IgD-negative memory B cell (primary cell): ENCODE measurements around the gene PLA2G5. TPM values are rescaled to one million over a fixed set of nuclear protein-coding genes. Genes with fewer than 3 reads are reported as not detected.

Experiments
- H3K27ac Mint-ChIP-seq, 3 donors: one replicate each; pipeline ENCODE4 v1.8.0; 2020 to 2022; ENCODE audit warnings: mild to moderate bottlenecking in 3 of 3, mixed read lengths in 3 of 3, moderate library complexity in 1 of 3
- H3K27me3 Mint-ChIP-seq: one replicate; pipeline ENCODE4 v1.8.0; 2021; ENCODE audit warnings: mixed read lengths
- H3K36me3 Mint-ChIP-seq: one replicate; pipeline ENCODE4 v1.8.0; 2020; ENCODE audit warnings: mild to moderate bottlenecking, mixed read lengths
- H3K4me1 Mint-ChIP-seq, 3 donors: one replicate each; pipeline ENCODE4 v1.8.0; 2020 to 2022; ENCODE audit warnings: mixed read lengths in 3 of 3, mild to moderate bottlenecking in 1 of 3
- H3K4me3 Mint-ChIP-seq, 4 donors: one replicate each; pipeline ENCODE4 v1.8.0; 2020 to 2022; ENCODE audit warnings: mild to moderate bottlenecking in 4 of 4, mixed read lengths in 4 of 4, moderate library complexity in 3 of 4
- H3K9me3 Mint-ChIP-seq, 3 donors: one replicate each; pipeline ENCODE4 v1.8.0; 2020 to 2021; ENCODE audit warnings: mixed read lengths in 3 of 3, mild to moderate bottlenecking in 1 of 3
- polyA plus RNA-seq: library from polyadenylated mRNA; unstranded; fragments of 300-500 nt; fragmentation: Illumina TruSeq; gene quantifications from one replicate; pipeline ENCODE4 v1.2.3, GENCODE V29; 2021

Gene PLA2G5
- polyA plus RNA-seq, 1 donor from 2014 or later, result not detected

GRCh38 chr1:20110679-20111078 is 40.7 kb downstream of the PLA2G5 start:
- Mint-ChIP-seq H3K36me3 (peaks cover 7% of the 10 kb centered on the region), H3K27me3 (no peaks in the 10 kb centered on the region), H3K4me3 (no peak overlapping the region), H3K27ac (no peak overlapping the region), H3K4me1 (peaks cover 0 to 1% (median 0%) of the 10 kb centered on the region in 3 donors), H3K9me3 (no peaks in the 10 kb centered on the region)

DNA sequence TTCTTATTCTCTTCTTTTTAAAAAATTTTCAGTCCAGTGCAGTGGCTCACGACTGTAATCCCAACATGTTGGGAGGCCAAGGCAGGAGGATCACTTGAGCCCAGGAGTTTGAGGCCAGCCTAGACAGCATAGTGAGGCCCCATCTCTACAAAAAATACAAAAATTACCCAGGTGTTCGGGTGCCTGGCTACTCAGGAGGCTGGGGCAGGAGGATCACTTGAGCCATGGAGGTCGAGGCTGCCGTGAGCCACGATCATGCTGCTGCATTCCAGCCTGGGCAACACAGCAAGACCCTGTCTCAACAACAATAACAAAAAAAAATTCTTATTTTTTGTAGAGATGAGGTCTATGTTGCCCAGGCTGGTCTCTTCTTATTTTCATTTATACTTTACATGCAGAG is 41.5 kb downstream of the PLA2G5 start:
- Mint-ChIP-seq H3K27me3 (no peaks in the 10 kb centered on the region), H3K4me3 (no peak overlapping the region), H3K36me3 (peaks cover 9% of the 10 kb centered on the region), H3K4me1 (peaks cover 0 to 1% (median 0%) of the 10 kb centered on the region in 3 donors), H3K9me3 (no peaks in the 10 kb centered on the region), H3K27ac (no peak overlapping the region)

DNA sequence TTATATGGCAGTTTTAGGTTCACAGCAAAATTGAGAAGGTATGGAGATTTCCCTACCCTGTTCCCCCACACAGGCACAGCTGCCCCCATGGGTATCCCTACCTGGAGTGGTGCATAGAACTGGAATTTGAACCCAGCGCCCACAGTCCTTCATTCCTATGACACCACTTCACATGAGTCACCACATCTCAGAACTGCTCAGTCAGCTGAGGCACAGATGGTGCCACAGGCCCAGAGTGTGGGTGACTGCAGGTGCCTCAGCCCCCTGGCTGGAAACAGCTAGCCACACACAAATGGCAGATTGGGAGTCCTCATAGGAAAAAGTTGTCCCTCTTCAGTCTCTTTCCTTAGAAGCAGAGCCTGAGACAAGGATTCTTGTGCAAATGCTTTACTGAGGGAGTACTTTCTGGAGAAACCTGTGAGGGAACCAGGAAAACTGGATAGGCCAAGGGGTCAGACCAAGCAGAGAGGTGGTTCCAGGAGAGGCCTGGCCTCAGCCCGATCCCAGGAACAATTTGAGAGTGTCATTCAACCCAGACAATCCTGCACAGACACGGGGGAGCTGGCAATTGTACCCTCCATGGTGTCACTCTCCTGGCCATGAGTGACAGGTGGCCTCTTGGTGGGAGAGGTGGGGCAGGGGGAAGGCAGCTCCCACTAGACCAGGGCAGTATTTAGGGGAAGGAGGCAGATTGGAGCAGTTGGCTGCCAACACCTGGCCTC is 42.4 kb downstream of the PLA2G5 start:
- peaks cover 9% of the 10 kb centered on the region for H3K36me3 Mint-ChIP-seq
- H3K4me3 Mint-ChIP-seq, result peak overlapping the region in 1 of 4 donors; percentile 57
- H3K27me3 Mint-ChIP-seq, result no peaks in the 10 kb centered on the region
- H3K4me1 Mint-ChIP-seq, result peaks cover 3 to 7% (median 4%) of the 10 kb centered on the region in 3 donors
- no peaks in the 10 kb centered on the region for H3K9me3 Mint-ChIP-seq
- no peak overlapping the region for H3K27ac Mint-ChIP-seq

- Mint-ChIP-seq H3K27me3 (no peaks in the 10 kb centered on the region), H3K4me3 (no peak overlapping the region), H3K9me3 (no peaks in the 10 kb centered on the region), H3K36me3 (peaks cover 7% of the 10 kb centered on the region), H3K27ac (no peak overlapping the region), H3K4me1 (peaks cover 10 to 14% (median 10%) of the 10 kb centered on the region in 3 donors)
These were observed 44.1 kb downstream of the PLA2G5 start for GRCh38 chr1:20114021-20114648.

DNA sequence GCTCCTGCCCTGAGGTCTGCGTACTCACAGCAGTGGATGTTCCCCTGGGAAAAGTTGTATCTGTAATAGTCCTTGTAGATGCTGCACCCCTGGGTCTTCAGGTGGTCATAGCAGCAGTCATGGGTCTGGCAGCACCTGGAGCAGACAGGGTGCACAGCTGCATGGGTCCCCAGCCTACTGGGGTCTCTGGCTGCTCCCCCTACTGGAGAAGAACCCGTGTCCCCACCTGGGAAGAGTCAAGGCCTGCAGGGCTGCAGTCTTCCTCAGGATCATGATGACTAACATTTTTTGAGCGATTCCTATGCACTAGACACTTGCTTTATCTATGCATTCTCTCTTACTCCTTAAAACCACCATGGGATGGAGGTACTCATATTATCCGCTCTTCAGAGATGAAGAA is 45.5 kb downstream of the PLA2G5 start:
- peaks cover 20 to 24% (median 21%) of the 10 kb centered on the region in 3 donors for H3K4me1 Mint-ChIP-seq
- H3K36me3 Mint-ChIP-seq, result peaks cover 5% of the 10 kb centered on the region
- no peaks in the 10 kb centered on the region for H3K9me3 Mint-ChIP-seq
- peak overlapping the region in 1 of 3 donors; percentile 47 for H3K27ac Mint-ChIP-seq
- peak overlapping the region in 1 of 4 donors; percentile 31 for H3K4me3 Mint-ChIP-seq
- no peaks in the 10 kb centered on the region for H3K27me3 Mint-ChIP-seq

DNA sequence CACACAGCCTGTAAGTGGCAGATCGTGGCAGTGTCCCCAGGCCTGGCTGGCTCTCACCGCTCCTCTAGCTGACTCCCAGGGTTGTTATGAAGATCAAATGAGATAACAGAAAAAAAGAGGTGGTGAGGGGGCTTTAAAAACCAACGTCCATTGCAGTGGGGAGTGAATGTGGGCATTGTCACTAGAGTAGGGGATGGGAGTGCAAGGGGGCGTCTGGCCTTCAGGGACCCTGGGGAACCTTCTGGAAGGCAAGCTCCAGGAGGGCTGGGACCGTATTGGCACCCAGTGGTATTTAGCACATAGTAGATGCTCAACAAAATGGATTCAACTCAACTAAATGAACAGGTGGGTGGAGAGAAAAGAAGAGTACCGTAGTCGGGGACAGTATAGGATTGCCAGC is 45.9 kb downstream of the PLA2G5 start:
- Mint-ChIP-seq H3K4me1 (peaks cover 24 to 27% (median 24%) of the 10 kb centered on the region in 3 donors), H3K9me3 (no peaks in the 10 kb centered on the region), H3K27ac (no peak overlapping the region), H3K4me3 (peak overlapping the region in 1 of 4 donors; percentile 31), H3K36me3 (peaks cover 5% of the 10 kb centered on the region), H3K27me3 (no peaks in the 10 kb centered on the region)

- Mint-ChIP-seq H3K27ac (peak overlapping the region in 1 of 3 donors; percentile 68), H3K36me3 (peaks cover 2% of the 10 kb centered on the region), H3K4me1 (peaks cover 25 to 35% (median 34%) of the 10 kb centered on the region in 3 donors), H3K4me3 (peak overlapping the region in 2 of 4 donors; percentile 14 to 47), H3K27me3 (no peaks in the 10 kb centered on the region), H3K9me3 (peaks cover 0 to 1% (median 0%) of the 10 kb centered on the region in 3 donors)
These were observed 47.2 kb downstream of the PLA2G5 start for GRCh38 chr1:20117236-20117635.

DNA sequence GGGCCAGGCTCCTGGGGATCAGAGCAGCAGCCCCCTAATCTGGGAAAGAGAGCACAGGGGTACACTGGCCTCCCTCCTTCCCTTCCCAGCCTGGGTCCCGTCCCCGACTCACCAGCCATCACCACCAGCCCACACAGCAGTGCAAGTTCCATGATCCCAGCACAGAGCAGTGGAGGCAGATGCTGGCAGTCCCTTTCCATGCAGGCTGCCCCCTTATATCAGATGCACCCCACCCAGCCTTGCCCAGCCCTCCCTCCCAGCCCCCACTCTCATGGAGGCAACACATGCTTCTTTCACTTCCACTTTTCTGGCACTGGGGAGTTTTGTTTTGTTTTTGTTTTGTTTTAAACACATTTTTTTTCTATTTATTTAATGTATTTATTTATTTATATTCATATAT is 49.4 kb downstream of the PLA2G5 start, which contains the start of gene PLA2G2D:
PLA2G2D (minus strand) TSS at position 190 of the 400 bp plus-strand sequence; CDS start at position 152, 38 bp downstream.
- Mint-ChIP-seq H3K4me1 (peaks cover 34 to 47% (median 46%) of the 10 kb centered on the region in 3 donors), H3K27me3 (no peaks in the 10 kb centered on the region), H3K36me3 (peaks cover 2% of the 10 kb centered on the region), H3K9me3 (peaks cover 0 to 1% (median 0%) of the 10 kb centered on the region in 3 donors), H3K27ac (peak within 1 kb of the TSS; percentile 63 to 93 (median 82)), H3K4me3 (peak within 1 kb of the TSS; percentile 19 to 92 (median 62))

DNA sequence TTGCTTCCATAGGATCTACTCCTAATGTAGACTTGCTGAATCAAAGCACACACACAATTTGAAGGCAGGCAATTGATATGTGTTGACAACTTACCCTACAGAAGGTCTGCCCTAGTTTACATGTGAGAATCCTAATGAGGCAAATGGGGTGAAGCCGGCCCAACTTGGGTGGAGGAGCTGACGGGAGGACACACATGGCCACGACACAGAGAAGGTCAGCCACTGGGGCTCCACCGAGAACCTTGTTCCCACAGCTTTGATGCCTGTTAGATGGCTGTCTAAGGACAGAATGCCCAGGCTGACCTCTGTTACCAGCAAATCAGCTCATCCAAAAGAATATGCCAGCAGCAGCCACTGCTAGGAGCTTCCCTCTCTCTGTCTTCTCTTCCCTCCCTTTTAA is 50.8 kb downstream of the PLA2G5 start:
- H3K9me3 Mint-ChIP-seq, result peaks cover 0 to 1% (median 0%) of the 10 kb centered on the region in 3 donors
- no peaks in the 10 kb centered on the region for H3K27me3 Mint-ChIP-seq
- H3K4me1 Mint-ChIP-seq, result peaks cover 38 to 50% (median 48%) of the 10 kb centered on the region in 3 donors
- no peak overlapping the region for H3K4me3 Mint-ChIP-seq
- no peak overlapping the region for H3K27ac Mint-ChIP-seq
- H3K36me3 Mint-ChIP-seq, result peaks cover under 1% of the 10 kb centered on the region

DNA sequence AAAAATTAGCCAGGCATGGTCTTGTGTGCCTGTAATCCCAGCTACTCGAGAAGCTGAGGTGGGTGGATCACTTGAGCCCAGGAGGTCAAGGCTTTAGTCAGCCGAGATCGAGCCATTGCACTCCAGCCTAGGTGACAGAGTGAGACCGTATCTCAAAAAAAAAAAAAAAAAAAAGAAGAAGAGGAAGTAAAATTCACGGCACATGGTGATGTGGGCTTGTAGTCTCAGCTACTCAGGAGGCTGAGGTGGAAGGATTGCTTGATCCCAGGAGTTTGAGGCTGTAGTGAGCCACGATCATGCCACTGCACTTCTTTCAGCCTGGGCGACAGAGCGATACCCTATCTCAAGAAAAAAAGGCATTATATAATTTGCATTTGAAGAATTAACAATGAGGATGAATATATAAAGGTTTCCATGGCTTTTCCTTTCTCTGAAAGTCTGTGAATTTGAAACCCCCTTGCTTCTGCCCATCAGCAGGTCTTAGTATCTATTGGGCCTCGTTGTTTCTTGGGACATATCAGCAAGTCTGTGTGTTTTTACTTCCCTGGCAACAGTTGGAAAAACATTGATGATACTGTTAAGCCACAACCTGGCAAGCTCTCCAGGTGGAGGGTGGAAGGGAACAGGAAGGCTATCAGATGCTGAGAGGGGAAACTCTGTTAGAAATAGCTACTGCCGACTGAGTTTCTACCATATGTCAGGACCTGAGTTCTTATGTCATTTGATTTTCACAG is 53.9 kb downstream of the PLA2G5 start:
- Mint-ChIP-seq H3K4me1 (peaks cover 50 to 56% (median 56%) of the 10 kb centered on the region in 3 donors), H3K4me3 (peak overlapping the region in 2 of 4 donors; percentile 43 to 84), H3K9me3 (peaks cover 1 to 6% (median 3%) of the 10 kb centered on the region in 3 donors), H3K27me3 (no peaks in the 10 kb centered on the region), H3K36me3 (no peaks in the 10 kb centered on the region), H3K27ac (no peak overlapping the region)

DNA sequence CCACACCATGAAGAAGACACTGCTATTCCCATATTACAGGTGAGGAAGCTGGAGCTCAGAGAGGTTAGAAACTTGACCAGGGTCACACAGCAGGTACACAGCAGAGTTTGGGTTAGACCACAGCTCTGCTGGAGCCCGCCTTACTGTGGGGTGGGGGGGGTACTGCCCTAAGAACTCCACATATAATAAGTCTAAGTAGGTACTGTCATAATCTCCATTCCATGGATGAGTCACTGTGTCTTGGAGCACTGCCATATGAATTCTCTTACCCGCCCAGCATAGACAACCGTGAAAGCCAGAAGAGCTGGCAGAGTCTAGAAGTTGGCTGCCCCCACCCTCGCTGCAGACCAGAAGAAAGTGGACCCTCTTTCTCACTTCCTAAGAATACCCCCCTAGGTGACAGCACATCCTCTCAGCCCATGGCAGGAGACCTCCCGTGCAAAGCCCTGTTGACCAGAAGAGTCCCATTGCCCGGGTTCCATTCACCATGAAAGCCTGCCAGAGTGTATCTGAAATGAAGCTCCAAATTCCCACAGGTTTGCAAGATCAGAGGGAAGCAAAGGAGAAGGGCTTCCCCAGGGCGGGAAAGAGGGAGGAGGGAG is 54.6 kb downstream of the PLA2G5 start:
- peaks cover 44 to 52% (median 50%) of the 10 kb centered on the region in 3 donors for H3K4me1 Mint-ChIP-seq
- H3K4me3 Mint-ChIP-seq, result peak overlapping the region in 1 of 4 donors; percentile 35
- H3K27ac Mint-ChIP-seq, result peak overlapping the region in 1 of 3 donors; percentile 74
- H3K9me3 Mint-ChIP-seq, result peaks cover 1 to 6% (median 3%) of the 10 kb centered on the region in 3 donors
- H3K36me3 Mint-ChIP-seq, result no peaks in the 10 kb centered on the region
- no peaks in the 10 kb centered on the region for H3K27me3 Mint-ChIP-seq

- Mint-ChIP-seq H3K4me3 (no peak overlapping the region), H3K27me3 (no peaks in the 10 kb centered on the region), H3K36me3 (no peaks in the 10 kb centered on the region), H3K9me3 (peaks cover 3 to 12% (median 9%) of the 10 kb centered on the region in 3 donors), H3K4me1 (peaks cover 38 to 52% (median 45%) of the 10 kb centered on the region in 3 donors), H3K27ac (peak overlapping the region in 1 of 3 donors; percentile 74)
These were observed 55.1 kb downstream of the PLA2G5 start for GRCh38 chr1:20125100-20125499.

DNA sequence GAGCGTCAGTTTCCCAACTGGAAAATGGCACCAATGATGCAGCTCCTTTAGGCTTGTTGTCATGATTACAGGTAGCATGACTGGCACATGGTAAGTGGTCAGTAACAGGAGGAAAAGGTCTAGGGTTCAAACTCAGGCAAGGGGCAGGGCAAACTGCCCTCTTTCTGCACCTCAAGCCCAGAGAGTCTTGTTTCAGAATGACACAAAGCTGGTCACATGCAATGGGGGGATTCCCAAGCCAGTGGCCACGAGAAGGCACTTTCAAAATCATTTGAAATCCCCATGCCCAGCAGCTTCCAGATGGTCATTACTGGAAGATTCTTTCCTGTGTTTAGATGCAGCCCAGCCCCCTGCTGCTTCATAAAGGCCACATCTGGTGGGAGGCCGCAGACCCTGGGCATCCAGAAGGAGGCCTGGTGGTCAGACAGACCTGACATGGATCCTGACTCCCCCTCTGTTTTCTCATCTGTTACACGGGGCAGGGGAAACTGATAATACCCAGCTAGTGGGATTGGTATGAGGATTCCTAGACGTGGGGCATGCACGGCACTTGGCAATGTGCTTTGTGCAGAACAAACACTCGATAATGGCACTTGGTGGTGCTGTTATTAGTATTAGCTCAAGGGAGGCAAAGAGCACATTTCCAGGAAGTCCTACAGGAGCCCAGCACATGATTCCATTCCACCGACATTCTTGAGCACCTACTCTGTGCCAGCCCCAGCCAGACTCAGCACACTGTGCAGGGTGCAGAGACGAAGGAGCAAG is 56.2 kb downstream of the PLA2G5 start:
- H3K36me3 Mint-ChIP-seq, result no peaks in the 10 kb centered on the region
- H3K27ac Mint-ChIP-seq, result peak overlapping the region; percentile 20 to 74 (median 67)
- H3K9me3 Mint-ChIP-seq, result peaks cover 2 to 12% (median 11%) of the 10 kb centered on the region in 3 donors
- peak overlapping the region in 1 of 4 donors; percentile 57 for H3K4me3 Mint-ChIP-seq
- peaks cover 32 to 44% (median 38%) of the 10 kb centered on the region in 3 donors for H3K4me1 Mint-ChIP-seq
- no peaks in the 10 kb centered on the region for H3K27me3 Mint-ChIP-seq
